PC-9 (cell line): ENCODE data around the gene TOR4A. TPM values are rescaled to one million over a fixed set of nuclear protein-coding genes. Genes with fewer than 3 reads are reported as not detected.

Experiments used
- BruUV-seq: library from RNA; stranded (reverse); fragments of 400-500 nt; replicated peaks from 2 replicates; lab custom pipeline; 2021; lab: Mats Ljungman, UMichigan
- CTCF ChIA-PET: fragments of 300-600 bp; sonication (Branson Sonifier 250); formaldehyde crosslinking; loops from one replicate; lab custom pipeline; 2022; ENCODE audit warnings: antibody characterized with exemption; lab: Charles Lee
- POLR2A ChIA-PET: fragments of 300-600 bp; sonication (Branson Sonifier 250); formaldehyde crosslinking; loops from one replicate; lab custom pipeline; 2022; ENCODE audit warnings: antibody characterized with exemption; ENCODE audit not compliant: unreplicated experiment; lab: Charles Lee
- DNase-seq, 2 experiments: peaks; one replicate each; pipeline versions ENCODE4 v3.0.0 to v3.0.0-alpha.2; 2015 to 2022; ENCODE audit warnings: mixed read lengths in 1 of 2
- H2AFZ ChIP-seq: fragments of 200-600 bp; sonication (generic); 2 replicates; pipeline ENCODE4 v1.8.1; 2017; ENCODE audit warnings: antibody characterized with exemption
- H3F3A ChIP-seq: fragments of 200-600 bp; sonication (generic); 2 replicates; pipeline ENCODE4 v1.8.1; 2017; ENCODE audit warnings: antibody characterized with exemption, mild to moderate bottlenecking, low read depth; ENCODE audit not compliant: insufficient read depth
- H3K27ac ChIP-seq: fragments of 200-600 bp; sonication (generic); 2 replicates; pipeline ENCODE4 v1.6.1; 2016; ENCODE audit warnings: mixed run types
- H3K27me3 ChIP-seq: fragments of 200-600 bp; sonication (generic); 2 replicates; pipeline ENCODE4 v1.6.1; 2016; ENCODE audit warnings: low read depth, mixed run types; ENCODE audit not compliant: insufficient read depth
- H3K36me3 ChIP-seq: fragments of 200-600 bp; sonication (generic); 2 replicates; pipeline ENCODE4 v1.6.1; 2016; ENCODE audit warnings: low read depth, mixed run types
- H3K4me1 ChIP-seq: fragments of 200-600 bp; sonication (generic); replicated peaks from 2 replicates; pipeline ENCODE4 v1.6.1; 2016; ENCODE audit warnings: mixed run types; ENCODE audit not compliant: insufficient read depth
- H3K4me2 ChIP-seq: fragments of 200-600 bp; sonication (generic); 2 replicates; pipeline ENCODE4 v1.6.1; 2017; ENCODE audit warnings: mixed run types
- H3K4me3 ChIP-seq: fragments of 200-600 bp; sonication (generic); 2 replicates; pipeline ENCODE4 v1.6.1; 2016; ENCODE audit warnings: mixed run types
- H3K79me2 ChIP-seq: fragments of 200-600 bp; sonication (generic); 2 replicates; pipeline ENCODE4 v1.6.1; 2017; ENCODE audit warnings: low read depth, mixed run types
- H3K9me2 ChIP-seq: fragments of 200-600 bp; sonication (generic); 2 replicates; pipeline ENCODE4 v1.8.1; 2017; ENCODE audit warnings: mild to moderate bottlenecking; ENCODE audit not compliant: insufficient read depth
- H3K9me3 ChIP-seq: fragments of 200-600 bp; sonication (generic); 2 replicates; pipeline ENCODE4 v1.8.1; 2016; ENCODE audit warnings: low read depth; ENCODE audit not compliant: insufficient read depth
- H4K20me1 ChIP-seq: fragments of 200-600 bp; sonication (generic); 2 replicates; pipeline ENCODE4 v1.8.1; 2017; ENCODE audit not compliant: insufficient read depth
- CTCF ChIP-seq: fragments of 200-600 bp; sonication (generic); conservative IDR thresholded peaks from 2 replicates; pipeline ENCODE4 v1.6.1; 2017; ENCODE audit warnings: mixed run types, antibody characterized with exemption, mild to moderate bottlenecking, moderate library complexity
- EZH2 ChIP-seq: fragments of 200-600 bp; sonication (generic); IDR thresholded peaks from 2 replicates; pipeline ENCODE4 v1.8.0; 2017; ENCODE audit warnings: antibody characterized with exemption, low read depth
- intact Hi-C: fragments of 100-400 bp; cut with micrococcal nuclease; formaldehyde crosslinking; loops from one replicate; pipeline ENCODE4 v1.10.0; 2022; ENCODE audit not compliant: unreplicated experiment
- total RNA-seq: library from RNA; stranded (reverse); gene quantifications from 2 replicates; pipeline ENCODE4 v1.2.3, GENCODE V29; 2021

TOR4A gene
- total RNA-seq, 1 experiment from 2014 or later, result 48.9 TPM

- Histone ChIP-seq H3K9me2 (no peaks in the 10 kb centered on the region), H3K4me2 (no peak overlapping the region), H3K27ac (no peak overlapping the region), H3K79me2 (no peaks in the 10 kb centered on the region), H3K9me3 (no peaks in the 10 kb centered on the region), H3K27me3 (no peaks in the 10 kb centered on the region), H3K4me1 (no peaks in the 10 kb centered on the region), H3K4me3 (no peak overlapping the region), H3K36me3 (no peaks in the 10 kb centered on the region), H3F3A (peaks cover 17% of the 10 kb centered on the region), H2AFZ (no peak overlapping the region), H4K20me1 (no peaks in the 10 kb centered on the region; the same call in 1 of the 2 replicates)
- TF ChIP-seq EZH2, result no peak
- TF ChIP-seq CTCF, result no peak
- CTCF ChIA-PET, result no interaction called here
- no TSS peak for BruUV-seq
- DNase-seq, result no peak
- intact Hi-C loops, result no loop called here
- POLR2A ChIA-PET, result no interaction called here
Measured at GRCh38 chr9:137262909-137263285, 14.6 kb upstream of the TOR4A start.

- no peak overlapping the region for H3K4me3 ChIP-seq
- no peaks in the 10 kb centered on the region for H3K79me2 ChIP-seq
- no peak overlapping the region for H2AFZ ChIP-seq
- ChIA-PET CTCF (no interaction called here), POLR2A (no interaction called here)
- H3K27ac ChIP-seq, result no peak overlapping the region
- peaks cover 17% of the 10 kb centered on the region for H3F3A ChIP-seq
- H3K36me3 ChIP-seq, result no peaks in the 10 kb centered on the region
- no peak overlapping the region for H3K4me2 ChIP-seq
- no peaks in the 10 kb centered on the region for H3K9me3 ChIP-seq
- no TSS peak for BruUV-seq
- intact Hi-C loops, result no loop called here
- no peaks in the 10 kb centered on the region; the same call in 1 of the 2 replicates for H4K20me1 ChIP-seq
- DNase-seq, result no peak
- no peaks in the 10 kb centered on the region for H3K27me3 ChIP-seq
- H3K9me2 ChIP-seq, result no peaks in the 10 kb centered on the region
- H3K4me1 ChIP-seq, result no peaks in the 10 kb centered on the region
- TF ChIP-seq CTCF (no peak), EZH2 (no peak)
Measured at GRCh38 chr9:137263506-137263905, 14.0 kb upstream of the TOR4A start.

- ChIA-PET CTCF (no interaction called here), POLR2A (no interaction called here)
- no TSS peak for BruUV-seq
- TF ChIP-seq CTCF, result no peak
- no peak for TF ChIP-seq EZH2
- Histone ChIP-seq H3K27ac (no peak overlapping the region), H3K9me3 (no peaks in the 10 kb centered on the region), H3K4me3 (no peak overlapping the region), H3K4me2 (no peak overlapping the region), H3K27me3 (no peaks in the 10 kb centered on the region), H3K4me1 (no peaks in the 10 kb centered on the region), H4K20me1 (no peaks in the 10 kb centered on the region; the same call in 1 of the 2 replicates), H3K36me3 (no peaks in the 10 kb centered on the region), H3K79me2 (no peaks in the 10 kb centered on the region), H3F3A (peaks cover 13% of the 10 kb centered on the region), H2AFZ (no peak overlapping the region), H3K9me2 (no peaks in the 10 kb centered on the region)
- intact Hi-C loops, result no loop called here
- DNase-seq, result no peak
Measured at GRCh38 chr9:137264067-137264466, 13.5 kb upstream of the TOR4A start.
